GM18951 (cell line): ENCODE data around the gene CDT1.

Source experiments
- POLR2A ChIP-seq: IDR thresholded peaks from 4 replicates; pipeline ENCODE4 v1.6.1; 2011; ENCODE audit warnings: mild to moderate bottlenecking; ENCODE audit not compliant: insufficient read length, insufficient read depth; ENCODE audit errors: extremely low read depth
- in situ Hi-C: fragments of 300-500 bp; cut with MboI; formaldehyde crosslinking; loops from one replicate; pipeline ENCODE4 v1.12.0; 2022; ENCODE audit warnings: low sequenced_read_pairs, mixed read lengths, inconsistent platforms; ENCODE audit not compliant: unreplicated experiment

The CDT1 gene

DNA sequence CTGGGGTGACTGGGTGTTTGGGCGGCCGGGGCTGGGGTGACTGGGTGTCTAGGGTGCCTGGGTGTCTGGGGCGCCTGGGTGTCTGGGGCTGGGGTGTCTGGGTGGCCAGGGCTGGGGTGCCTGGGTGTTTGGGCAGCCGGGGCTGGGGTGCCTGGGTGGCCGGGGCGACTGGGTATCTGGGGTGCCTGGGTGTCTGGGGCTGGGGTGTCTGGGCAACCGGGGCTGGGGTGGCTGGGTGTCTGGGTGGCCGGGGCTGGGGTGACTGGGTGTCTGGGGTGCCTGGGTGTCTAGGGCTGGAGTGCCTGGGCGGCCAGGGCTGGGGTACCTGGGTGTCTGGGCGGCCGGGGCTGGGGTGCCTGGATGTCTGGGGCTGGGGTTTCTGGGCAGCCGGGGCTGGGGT is 21.6 kb downstream of the CDT1 start:
- no peak for TF ChIP-seq POLR2A
- in situ Hi-C loops, result no loop called here

- in situ Hi-C loops, result no loop called here
- TF ChIP-seq POLR2A, result no peak
Observed at GRCh38 chr16:88826070-88826840, 22.7 kb downstream of the CDT1 start.

DNA sequence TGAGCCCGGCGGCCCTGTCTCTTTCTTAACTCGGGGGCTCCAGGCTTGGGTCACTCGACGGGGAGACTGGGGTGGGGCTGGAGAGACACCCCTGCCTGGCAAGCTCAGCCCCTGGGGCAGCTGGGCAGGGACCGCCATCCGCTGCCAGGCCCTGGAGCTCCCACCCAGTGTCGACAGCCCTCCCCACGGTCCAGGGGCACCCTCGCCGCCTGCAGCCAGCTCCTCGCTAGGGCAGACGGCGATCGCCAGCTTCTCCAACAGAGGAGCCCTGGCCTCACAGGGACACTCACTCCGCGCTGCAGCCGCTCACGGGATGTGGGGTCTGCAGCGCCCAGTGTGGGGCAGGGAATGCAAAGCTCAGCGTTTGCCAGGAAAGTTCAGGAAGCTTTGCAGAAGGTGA is 24.1 kb downstream of the CDT1 start:
- in situ Hi-C loops, result no loop called here
- no peak for TF ChIP-seq POLR2A

DNA sequence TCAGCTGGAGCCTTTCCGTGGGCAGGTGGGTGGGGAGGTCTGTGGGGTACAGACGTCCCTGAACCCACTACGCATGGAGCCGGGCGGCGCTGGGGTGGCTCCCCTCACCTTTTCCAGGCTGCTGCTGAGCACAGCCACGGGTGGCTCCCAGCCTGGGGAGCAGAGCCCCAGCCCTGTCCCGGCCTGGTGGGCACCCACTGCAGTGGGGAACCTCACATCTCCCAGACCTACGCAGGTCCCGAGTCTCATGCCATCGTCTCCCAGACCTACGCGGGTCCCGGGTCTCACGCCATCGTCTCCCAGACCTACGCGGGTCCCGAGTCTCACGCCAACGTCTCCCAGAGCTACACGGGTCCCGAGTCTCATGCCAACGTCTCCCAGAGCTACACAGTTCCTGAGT is 25.1 kb downstream of the CDT1 start:
- TF ChIP-seq POLR2A, result no peak
- in situ Hi-C loops, result no loop called here

GRCh38 chr16:88830258-88830657 is 26.7 kb downstream of the CDT1 start:
- TF ChIP-seq POLR2A, result no peak
- in situ Hi-C loops, result no loop called here

GRCh38 chr16:88830783-88831182 is 27.2 kb downstream of the CDT1 start:
- in situ Hi-C loops, result no loop called here
- TF ChIP-seq POLR2A, result no peak

GRCh38 chr16:88831838-88832237 is 28.2 kb downstream of the CDT1 start:
- no peak for TF ChIP-seq POLR2A
- in situ Hi-C loops, result no loop called here

GRCh38 chr16:88833086-88833485 is 29.5 kb downstream of the CDT1 start:
- in situ Hi-C loops, result no loop called here
- no peak for TF ChIP-seq POLR2A

DNA sequence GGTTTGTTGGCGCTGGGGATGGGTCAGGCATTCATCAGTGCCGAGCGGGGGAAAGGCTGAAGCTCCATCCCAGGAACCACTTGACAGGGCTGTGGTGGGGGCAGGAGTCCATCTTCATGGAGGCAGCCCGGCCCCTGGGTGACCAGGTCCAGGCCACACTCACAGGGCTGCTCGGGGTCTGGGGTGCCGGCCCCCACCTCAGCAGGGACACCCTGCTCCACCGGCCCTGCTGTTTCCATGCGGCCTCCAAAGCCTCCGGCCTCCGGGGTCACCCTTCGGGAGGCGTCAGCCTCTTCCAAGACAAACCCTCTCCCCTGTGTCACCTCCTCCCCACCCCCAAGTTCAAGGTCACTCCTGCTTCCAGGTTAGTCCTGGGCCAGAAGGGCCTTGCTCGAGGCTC is 31.1 kb downstream of the CDT1 start:
- no peak for TF ChIP-seq POLR2A
- in situ Hi-C loops, result no loop called here

GRCh38 chr16:88835383-88835782 is 31.8 kb downstream of the CDT1 start:
- no peak for TF ChIP-seq POLR2A
- in situ Hi-C loops, result no loop called here

- no peak for TF ChIP-seq POLR2A
- in situ Hi-C loops, result no loop called here
Observed at GRCh38 chr16:88835818-88836217, 32.2 kb downstream of the CDT1 start.

DNA sequence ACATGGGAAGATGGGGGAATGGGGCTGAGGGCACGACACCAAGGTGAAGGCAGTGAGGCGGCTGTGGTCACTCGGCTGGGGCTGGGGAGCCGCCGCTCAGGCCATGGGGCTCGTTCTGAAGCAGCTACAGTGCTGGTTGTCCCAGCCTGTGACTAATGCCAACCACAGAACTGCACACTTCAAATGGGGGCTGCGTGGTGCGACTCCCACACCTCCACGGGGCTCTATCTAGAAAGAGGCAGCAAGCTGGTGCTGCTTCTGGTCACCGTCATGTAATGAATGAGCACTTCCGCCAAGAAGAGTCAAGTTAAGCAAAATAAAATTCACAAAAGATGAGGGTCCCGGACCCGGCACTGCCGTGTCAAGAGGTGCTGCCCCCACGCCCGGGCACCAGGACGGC is 33.2 kb downstream of the CDT1 start:
- in situ Hi-C loops, result no loop called here
- no peak for TF ChIP-seq POLR2A

DNA sequence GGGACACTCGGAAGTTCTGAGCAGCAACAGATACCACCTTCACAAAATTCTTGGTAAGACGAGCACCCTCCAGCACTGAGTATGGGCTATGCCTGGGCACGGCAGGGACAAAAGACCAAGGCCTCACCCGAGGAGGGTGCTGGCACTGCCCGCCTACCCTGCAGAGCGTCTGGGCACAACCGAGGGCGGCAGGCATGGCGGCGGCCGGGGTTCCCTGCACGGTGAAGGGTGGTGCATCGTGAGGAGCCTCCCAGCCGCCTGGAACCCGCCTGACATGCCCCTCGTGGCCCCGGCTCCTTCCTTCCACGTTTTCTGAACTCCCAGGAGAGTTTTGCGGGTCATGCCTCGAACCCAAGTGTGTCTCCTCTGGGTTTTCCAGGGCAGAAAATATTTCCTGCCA is 34.2 kb downstream of the CDT1 start:
- no peak for TF ChIP-seq POLR2A
- in situ Hi-C loops, result no loop called here

DNA sequence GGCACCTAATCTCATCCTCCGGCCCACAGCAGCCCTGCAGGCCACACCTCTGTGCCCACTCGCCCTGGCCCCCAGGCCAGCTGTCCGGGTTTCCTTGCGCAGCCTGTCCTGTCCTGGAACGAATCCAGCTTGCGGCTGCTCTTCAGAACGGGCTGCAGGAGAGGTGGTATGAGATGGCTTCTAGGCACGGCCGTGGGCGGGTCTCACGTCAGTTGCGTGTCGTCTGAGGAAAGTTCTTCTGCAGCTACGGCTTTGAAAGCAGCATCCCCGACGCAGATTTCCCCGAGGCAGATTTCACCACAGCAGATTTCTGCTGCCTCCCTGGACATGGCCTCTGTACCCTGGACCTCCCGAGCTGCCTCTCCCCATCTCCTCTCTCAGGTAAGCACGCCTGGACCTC is 35.0 kb downstream of the CDT1 start:
- TF ChIP-seq POLR2A, result no peak
- in situ Hi-C loops, result no loop called here
